C4-2B (cell line): ENCODE measurements around the gene PLCB2.

Source experiments
- H3K27ac ChIP-seq: fragments of 450-650 bp; 2 replicates; pipeline ENCODE4 v1.5.1; 2017
- CTCF ChIP-seq: fragments of 450-650 bp; conservative IDR thresholded peaks from 2 replicates; pipeline ENCODE4 v1.5.1; 2017; ENCODE audit warnings: mild to moderate bottlenecking
- ZFX ChIP-seq: fragments of 450-650 bp; IDR thresholded peaks from 2 replicates; pipeline ENCODE4 v1.6.1; 2017

The PLCB2 gene

GRCh38 chr15:40248006-40248783 is 59.5 kb downstream of the PLCB2 start:
- H3K27ac ChIP-seq = no peak overlapping the region
- TF ChIP-seq ZFX = no peak
- no peak for TF ChIP-seq CTCF

DNA sequence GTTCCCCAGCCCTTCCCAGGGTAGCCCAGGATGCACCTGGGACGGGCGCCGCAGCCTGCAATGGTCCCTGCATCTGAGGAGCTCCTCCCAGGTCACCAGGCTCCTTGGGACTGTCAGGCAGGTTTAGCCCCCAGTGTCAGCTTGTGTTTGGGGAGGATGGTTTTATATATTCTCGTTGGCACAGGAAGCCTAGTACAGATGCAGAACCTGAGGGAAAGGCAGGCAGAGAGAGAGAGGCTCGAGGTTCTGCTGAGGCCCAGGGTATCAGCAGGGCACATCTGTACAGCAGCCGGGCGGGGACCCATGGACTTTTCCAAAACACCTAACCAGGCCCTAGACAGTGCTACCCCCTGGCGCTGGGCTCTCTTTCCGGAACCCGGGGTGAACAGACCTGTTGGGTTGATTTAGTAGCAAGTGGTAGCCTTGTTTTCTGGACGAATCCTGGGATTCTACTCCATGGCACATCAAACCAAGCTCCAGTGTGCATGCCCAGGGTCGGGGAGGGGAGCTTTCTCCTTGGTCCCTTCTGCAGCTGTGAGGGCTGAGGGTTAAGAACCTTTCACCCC is 60.2 kb downstream of the PLCB2 start:
- no peak overlapping the region for H3K27ac ChIP-seq
- TF ChIP-seq CTCF (no peak), ZFX (no peak)

DNA sequence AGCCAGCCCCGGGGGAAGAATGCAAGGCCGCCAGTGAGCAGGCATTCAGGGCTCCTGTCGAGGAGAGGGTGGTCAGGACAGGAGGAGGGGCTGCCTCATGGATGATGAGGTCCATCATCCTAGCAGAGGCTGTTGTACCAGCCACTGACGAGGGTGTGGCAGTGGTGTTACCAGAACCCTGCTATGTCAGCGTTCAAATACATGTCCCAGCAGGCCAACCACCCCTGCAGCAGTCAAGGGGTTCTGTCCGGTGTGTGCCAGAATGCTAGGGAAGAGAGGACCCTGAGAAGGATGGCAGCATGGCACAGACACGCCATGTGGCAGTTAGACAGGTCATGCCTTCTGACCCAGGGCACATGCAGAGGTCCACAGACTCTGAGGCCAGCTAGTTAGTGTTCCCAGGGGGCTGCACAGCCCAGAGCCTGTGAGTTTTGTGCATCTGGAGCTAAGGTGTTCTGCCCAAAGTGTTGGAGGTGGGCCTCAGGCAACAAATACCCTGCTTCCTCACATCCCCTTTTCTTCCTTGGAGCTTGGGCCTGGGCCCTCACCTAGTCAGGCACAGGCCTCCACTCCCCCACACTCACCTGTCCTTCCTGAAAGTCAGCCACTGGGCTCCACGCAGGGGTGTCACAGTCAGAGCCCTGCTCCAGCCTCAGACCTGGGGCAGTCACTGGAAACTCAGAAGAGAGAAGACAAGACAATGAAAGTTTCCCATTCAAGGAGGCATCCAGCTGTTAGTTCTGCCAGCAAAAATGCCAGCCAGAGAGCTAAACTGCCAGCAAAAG is 61.0 kb downstream of the PLCB2 start:
- no peak overlapping the region for H3K27ac ChIP-seq
- no peak for TF ChIP-seq CTCF
- no peak for TF ChIP-seq ZFX

- TF ChIP-seq ZFX (no peak), CTCF (no peak)
- H3K27ac ChIP-seq = peak overlapping the region; percentile 58
Measured at GRCh38 chr15:40245666-40246450, 61.9 kb downstream of the PLCB2 start.

DNA sequence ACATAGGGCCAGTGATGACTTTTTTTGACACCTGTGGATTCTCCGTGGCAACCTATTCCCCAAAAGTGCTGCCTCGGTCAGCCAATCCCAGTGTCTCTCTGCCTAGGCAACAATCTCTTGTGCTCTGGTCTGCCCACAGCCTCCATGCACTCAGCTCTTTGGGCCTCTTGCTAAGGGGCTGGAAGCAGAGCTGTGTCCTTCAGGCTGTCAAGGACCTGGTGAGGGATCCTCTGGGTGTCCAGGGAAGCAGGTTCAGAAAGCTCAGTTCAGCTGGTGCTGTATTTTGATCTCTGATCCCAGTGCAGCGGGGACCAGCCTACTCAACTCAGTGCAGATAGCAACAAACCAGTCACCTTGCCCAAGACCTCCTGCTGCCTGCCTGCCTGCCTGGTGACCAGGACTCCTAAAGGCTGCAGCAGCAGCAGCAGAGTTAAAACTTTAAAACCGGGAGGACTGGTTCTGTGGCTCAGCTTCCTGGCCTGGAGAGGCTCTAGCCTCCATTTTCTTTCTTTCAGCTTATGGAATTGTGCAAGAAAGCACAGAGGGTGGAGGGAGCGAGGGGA is 62.7 kb downstream of the PLCB2 start:
- TF ChIP-seq ZFX (no peak), CTCF (no peak)
- H3K27ac ChIP-seq = peak overlapping the region; percentile 58

DNA sequence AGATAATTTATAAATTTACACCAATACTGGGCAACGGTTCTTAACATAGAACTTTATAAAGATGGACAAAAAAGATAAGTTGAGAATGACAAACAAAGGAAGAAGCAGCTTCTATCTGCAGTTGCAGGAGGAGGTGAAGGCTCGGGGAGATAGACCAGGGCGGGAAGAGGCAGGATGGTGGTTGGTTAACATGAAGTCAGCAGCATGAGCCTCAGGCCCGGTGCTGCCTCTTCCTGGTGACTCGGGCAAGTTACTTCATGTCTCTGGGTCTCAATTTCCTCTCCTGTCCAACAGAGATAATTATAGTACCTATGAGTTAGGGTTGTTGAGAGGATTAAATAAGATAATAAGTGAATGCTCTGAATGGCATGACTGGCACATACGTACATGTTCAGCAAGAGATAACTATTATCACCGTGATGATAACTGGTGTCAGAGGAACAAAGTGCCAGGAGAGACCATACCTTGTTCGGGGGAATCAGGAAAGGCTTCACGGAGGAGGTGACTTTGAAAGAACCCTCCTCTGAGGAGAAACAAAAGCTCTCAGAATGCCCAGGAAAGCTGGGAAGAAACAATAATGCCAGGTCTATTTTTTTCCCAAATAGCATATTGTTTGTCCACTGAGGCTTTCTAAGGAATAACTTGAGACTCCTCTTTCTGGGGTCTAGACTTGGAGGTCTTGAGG is 64.5 kb downstream of the PLCB2 start:
- H3K27ac ChIP-seq = no peak overlapping the region
- no peak for TF ChIP-seq ZFX
- TF ChIP-seq CTCF = no peak
